Measurements from ENCODE around the gene MS4A14. TPM values are rescaled to one million over a fixed set of nuclear protein-coding genes. Genes with fewer than 3 reads are reported as not detected.

MS4A14 gene
- total RNA-seq, 1 donor from 2014 or later = not detected

DNA sequence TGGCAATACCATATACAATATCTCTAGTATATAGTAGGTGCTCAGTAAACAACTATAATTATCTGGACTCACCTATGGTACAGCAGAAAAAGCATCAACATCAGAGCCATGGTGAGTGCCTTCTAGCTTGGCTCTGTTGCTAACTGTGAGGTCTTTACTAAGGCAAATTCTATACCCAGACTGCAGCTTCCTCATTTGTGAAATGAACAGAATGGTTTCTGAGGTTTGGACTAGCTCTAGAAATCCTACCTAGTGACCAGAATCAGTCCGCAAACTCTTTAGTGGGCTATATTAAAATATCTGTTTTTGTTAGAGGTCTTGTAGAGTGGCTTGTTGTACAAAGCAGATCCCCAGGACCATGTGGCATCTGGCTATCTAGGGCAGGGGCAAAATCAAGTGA is 63.1 kb downstream of the MS4A14 start:
- Mint-ChIP-seq H3K36me3 (ENCODE audit: low read depth) (no peaks in the 10 kb centered on the region), H3K4me1 (no peaks in the 10 kb centered on the region), H3K27ac (ENCODE audit: unreplicated experiment) (no peak overlapping the region), H3K9me3 (no peaks in the 10 kb centered on the region), H3K27me3 (ENCODE audit: low read depth) (peaks cover 16% of the 10 kb centered on the region), H3K4me3 (no peak overlapping the region)
- TF ChIP-seq, protein P1, sequence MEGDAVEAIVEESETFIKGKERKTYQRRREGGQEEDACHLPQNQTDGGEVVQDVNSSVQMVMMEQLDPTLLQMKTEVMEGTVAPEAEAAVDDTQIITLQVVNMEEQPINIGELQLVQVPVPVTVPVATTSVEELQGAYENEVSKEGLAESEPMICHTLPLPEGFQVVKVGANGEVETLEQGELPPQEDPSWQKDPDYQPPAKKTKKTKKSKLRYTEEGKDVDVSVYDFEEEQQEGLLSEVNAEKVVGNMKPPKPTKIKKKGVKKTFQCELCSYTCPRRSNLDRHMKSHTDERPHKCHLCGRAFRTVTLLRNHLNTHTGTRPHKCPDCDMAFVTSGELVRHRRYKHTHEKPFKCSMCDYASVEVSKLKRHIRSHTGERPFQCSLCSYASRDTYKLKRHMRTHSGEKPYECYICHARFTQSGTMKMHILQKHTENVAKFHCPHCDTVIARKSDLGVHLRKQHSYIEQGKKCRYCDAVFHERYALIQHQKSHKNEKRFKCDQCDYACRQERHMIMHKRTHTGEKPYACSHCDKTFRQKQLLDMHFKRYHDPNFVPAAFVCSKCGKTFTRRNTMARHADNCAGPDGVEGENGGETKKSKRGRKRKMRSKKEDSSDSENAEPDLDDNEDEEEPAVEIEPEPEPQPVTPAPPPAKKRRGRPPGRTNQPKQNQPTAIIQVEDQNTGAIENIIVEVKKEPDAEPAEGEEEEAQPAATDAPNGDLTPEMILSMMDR (conservative IDR thresholded peaks at IDR 0.05) = no peak
- no peak for DNase-seq (ENCODE audit: low read depth, low spot score)

Other genes starting within 250 kb of the MS4A14 start
- not detected in 2 replicates for gene MS4A6A, start 213.4 kb upstream of the MS4A14 start, total RNA-seq
- 0.27 and 0.28 TPM in 2 replicates for gene MS4A4E, start 153.3 kb upstream of the MS4A14 start, total RNA-seq
- not detected in 2 replicates for gene MS4A4A, start 115.8 kb upstream of the MS4A14 start, total RNA-seq
- gene MS4A6E, start 69.2 kb upstream of the MS4A14 start, total RNA-seq = not detected in 2 replicates
- gene MS4A7, start 17.9 kb upstream of the MS4A14 start, total RNA-seq = not detected in 2 replicates
- gene MS4A5, start 33.1 kb downstream of the MS4A14 start, total RNA-seq = not detected in 2 replicates
- not detected in 2 replicates for gene MS4A1, start 59.4 kb downstream of the MS4A14 start, total RNA-seq
- not detected in 2 replicates for gene MS4A12, start 96.3 kb downstream of the MS4A14 start, total RNA-seq
- not detected in 2 replicates for gene MS4A13, start 118.9 kb downstream of the MS4A14 start, total RNA-seq

Data from neural crest cell (in vitro differentiated cells).